Calu3 (cell line): ENCODE measurements around the gene SLC40A1. TPM values are rescaled to one million over a fixed set of nuclear protein-coding genes. Genes with fewer than 3 reads are reported as not detected.

Experiments used
- BruUV-seq: library from RNA; stranded (reverse); fragments of 400-500 nt; replicated peaks from 2 replicates; lab custom pipeline; 2021; lab: Mats Ljungman, UMichigan
- CTCF ChIA-PET: fragments of 300-600 bp; sonication (Branson Sonifier 250); formaldehyde crosslinking; loops from one replicate; lab custom pipeline; 2022; ENCODE audit warnings: antibody characterized with exemption; lab: Charles Lee
- DNase-seq: peaks from one replicate; pipeline ENCODE4 v3.0.0; 2022
- H3K27ac Mint-ChIP-seq: one replicate; pipeline ENCODE4 v1.8.0; 2022; ENCODE audit warnings: mixed read lengths; ENCODE audit not compliant: unreplicated experiment
- H3K27me3 Mint-ChIP-seq: one replicate; pipeline ENCODE4 v1.8.0; 2022; ENCODE audit warnings: mixed read lengths; ENCODE audit not compliant: unreplicated experiment
- H3K36me3 Mint-ChIP-seq: one replicate; pipeline ENCODE4 v1.8.0; 2022; ENCODE audit warnings: mild to moderate bottlenecking, moderate library complexity, mixed read lengths; ENCODE audit not compliant: insufficient read depth, unreplicated experiment
- H3K4me1 Mint-ChIP-seq: one replicate; pipeline ENCODE4 v1.8.0; 2022; ENCODE audit warnings: mild to moderate bottlenecking, low read depth, mixed read lengths; ENCODE audit not compliant: unreplicated experiment
- H3K4me3 Mint-ChIP-seq: one replicate; pipeline ENCODE4 v1.8.0; 2022; ENCODE audit warnings: mild to moderate bottlenecking, low read depth, moderate library complexity, mixed read lengths; ENCODE audit not compliant: unreplicated experiment
- H3K9me3 Mint-ChIP-seq: one replicate; pipeline ENCODE4 v1.8.0; 2022; ENCODE audit warnings: low read depth, mixed read lengths; ENCODE audit not compliant: unreplicated experiment
- CTCF ChIP-seq: fragments of 200-600 bp; IDR thresholded peaks from one replicate; pipeline ENCODE4 v1.8.0; 2022; ENCODE audit warnings: antibody characterized with exemption; ENCODE audit not compliant: unreplicated experiment
- intact Hi-C: fragments of 100-400 bp; cut with micrococcal nuclease; formaldehyde crosslinking; loops from one replicate; pipeline ENCODE4 v1.10.0; 2022; ENCODE audit not compliant: unreplicated experiment
- total RNA-seq: library from RNA; stranded (reverse); gene quantifications from 2 replicates; pipeline ENCODE4 v1.2.3, GENCODE V29; 2022

SLC40A1 gene
- total RNA-seq, 1 experiment from 2014 or later, result 37.6 TPM

GRCh38 chr2:189566046-189566445 is 14.5 kb downstream of the SLC40A1 start:
- H3K9me3 Mint-ChIP-seq, result peaks cover 4% of the 10 kb centered on the region
- DNase-seq, result no peak
- H3K4me3 Mint-ChIP-seq, result no peak overlapping the region
- no TSS peak for BruUV-seq
- CTCF ChIA-PET, result interaction anchor here (1.0 kb wide), 1 partner anchor 17 kb away, joined by 4 read pairs; no protein-coding TSS in a partner anchor
- H3K27me3 Mint-ChIP-seq, result no peaks in the 10 kb centered on the region
- intact Hi-C loops, result no loop called here
- H3K27ac Mint-ChIP-seq, result no peak overlapping the region
- peaks cover 29% of the 10 kb centered on the region for H3K4me1 Mint-ChIP-seq
- TF ChIP-seq CTCF, result no peak
- H3K36me3 Mint-ChIP-seq, result peaks cover 28% of the 10 kb centered on the region

- BruUV-seq, result no TSS peak
- H3K36me3 Mint-ChIP-seq, result peaks cover 18% of the 10 kb centered on the region
- peaks cover 23% of the 10 kb centered on the region for H3K4me1 Mint-ChIP-seq
- CTCF ChIA-PET, result no interaction called here
- H3K27me3 Mint-ChIP-seq, result no peaks in the 10 kb centered on the region
- no peak overlapping the region for H3K4me3 Mint-ChIP-seq
- H3K27ac Mint-ChIP-seq, result no peak overlapping the region
- intact Hi-C loops, result no loop called here
- peaks cover 4% of the 10 kb centered on the region for H3K9me3 Mint-ChIP-seq
- TF ChIP-seq CTCF, result no peak
- no peak for DNase-seq
Measured at GRCh38 chr2:189561371-189562038, 19.1 kb downstream of the SLC40A1 start.

DNA sequence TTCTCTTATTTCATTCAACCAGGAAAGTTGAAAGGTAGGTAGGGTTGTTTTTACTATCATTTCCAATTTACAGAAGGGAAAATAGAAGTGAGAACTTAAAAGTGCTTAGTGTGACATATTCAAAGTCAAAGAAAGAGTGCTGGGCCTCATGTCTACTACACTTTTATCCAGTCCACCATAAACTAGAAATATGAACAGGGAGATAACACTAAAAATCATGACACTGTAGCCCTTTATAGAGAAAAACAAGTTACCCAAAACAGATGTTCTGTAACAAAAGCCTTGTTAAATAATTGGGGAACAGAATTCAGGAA is 20.4 kb downstream of the SLC40A1 start:
- no peaks in the 10 kb centered on the region for H3K9me3 Mint-ChIP-seq
- no peak overlapping the region for H3K4me3 Mint-ChIP-seq
- no peak for DNase-seq
- H3K27me3 Mint-ChIP-seq, result no peaks in the 10 kb centered on the region
- CTCF ChIA-PET, result no interaction called here
- no TSS peak for BruUV-seq
- TF ChIP-seq CTCF, result no peak
- peaks cover 16% of the 10 kb centered on the region for H3K36me3 Mint-ChIP-seq
- no peak overlapping the region for H3K27ac Mint-ChIP-seq
- H3K4me1 Mint-ChIP-seq, result peaks cover 27% of the 10 kb centered on the region
- intact Hi-C loops, result no loop called here

DNA sequence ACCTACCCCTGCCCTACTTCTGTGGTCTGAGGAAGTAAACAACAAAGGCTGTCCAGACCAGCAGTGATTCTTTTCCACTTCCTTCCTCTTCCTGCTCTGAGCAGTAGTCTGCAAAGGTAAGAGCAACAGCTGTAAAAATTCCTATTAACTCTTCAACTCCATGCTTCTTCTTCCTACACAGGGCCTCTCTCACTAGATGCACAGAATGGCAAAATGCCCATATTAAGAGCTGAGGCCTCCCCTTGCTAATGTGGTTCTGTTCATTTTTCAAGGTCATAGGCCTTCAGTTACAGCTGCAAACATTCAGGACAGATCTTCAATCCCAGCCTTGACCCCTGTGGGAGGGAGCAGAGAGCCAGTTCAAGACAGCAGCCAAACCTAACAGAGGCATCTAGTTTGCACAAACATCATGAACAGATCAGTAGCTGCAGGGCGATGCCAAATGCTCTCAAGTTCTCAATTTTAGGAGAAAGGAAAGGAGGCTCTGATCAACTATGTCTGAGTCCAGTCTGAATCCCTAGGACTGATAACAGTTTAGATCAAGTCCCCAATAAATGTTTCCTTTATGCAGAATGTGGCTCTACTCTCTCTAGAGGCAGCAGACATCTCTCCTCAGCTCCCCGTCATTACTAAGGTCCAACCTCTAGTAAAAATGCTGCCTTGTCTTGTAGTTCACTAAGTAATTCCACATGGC is 20.9 kb downstream of the SLC40A1 start:
- intact Hi-C loops, result no loop called here
- CTCF ChIA-PET, result no interaction called here
- no peak for DNase-seq

More for the DNA sequence above, 20.9 kb downstream of the SLC40A1 start:
- Mint-ChIP-seq H3K36me3 (peaks cover 11% of the 10 kb centered on the region), H3K4me3 (no peak overlapping the region), H3K9me3 (no peaks in the 10 kb centered on the region), H3K27ac (no peak overlapping the region), H3K27me3 (no peaks in the 10 kb centered on the region), H3K4me1 (peaks cover 32% of the 10 kb centered on the region)
- BruUV-seq, result no TSS peak
- TF ChIP-seq CTCF, result no peak
